Smooth muscle cell (in vitro differentiated cells): ENCODE measurements around the gene AJAP1. TPM values are rescaled to one million over a fixed set of nuclear protein-coding genes. Genes with fewer than 3 reads are reported as not detected.

ENCODE experiments used
- DNase-seq: peaks from one replicate; lab custom pipeline; 2025; ENCODE audit not compliant: unreplicated experiment; lab: John Stamatoyannopoulos, UW
- H2AFZ ChIP-seq: fragments of 200-600 bp; sonication (generic); 2 replicates; pipeline ENCODE4 v1.6.0; 2016; ENCODE audit warnings: antibody characterized with exemption, low read depth, mild to moderate bottlenecking
- H3F3A ChIP-seq: fragments of 200-600 bp; sonication (generic); 2 replicates; pipeline ENCODE4 v1.6.0; 2017; ENCODE audit warnings: antibody characterized with exemption, low read depth
- H3K27ac ChIP-seq: fragments of 200-600 bp; sonication (generic); 2 replicates; pipeline ENCODE4 v1.5.1; 2016; ENCODE audit warnings: low read depth, mild to moderate bottlenecking
- H3K27me3 ChIP-seq: fragments of 200-600 bp; sonication (generic); 2 replicates; pipeline ENCODE4 v1.6.1; 2016; ENCODE audit warnings: low read depth, mild to moderate bottlenecking
- H3K36me3 ChIP-seq: fragments of 200-600 bp; sonication (generic); 2 replicates; pipeline ENCODE4 v1.5.1; 2016; ENCODE audit warnings: low read depth
- H3K4me1 ChIP-seq: fragments of 200-600 bp; sonication (generic); 2 replicates; pipeline ENCODE4 v1.5.1; 2016; ENCODE audit warnings: low read depth
- H3K4me2 ChIP-seq: fragments of 200-600 bp; sonication (generic); 2 replicates; pipeline ENCODE4 v1.6.0; 2016; ENCODE audit warnings: mild to moderate bottlenecking
- H3K4me3 ChIP-seq: fragments of 200-600 bp; sonication (generic); 2 replicates; pipeline ENCODE4 v1.5.1; 2016; ENCODE audit warnings: mild to moderate bottlenecking
- H3K79me2 ChIP-seq: fragments of 200-600 bp; sonication (generic); 2 replicates; pipeline ENCODE4 v1.6.0; 2016; ENCODE audit warnings: low read depth, mild to moderate bottlenecking
- H3K9ac ChIP-seq: fragments of 200-600 bp; sonication (generic); 2 replicates; pipeline ENCODE4 v1.6.0; 2016; ENCODE audit warnings: low read depth
- H3K9me3 ChIP-seq: fragments of 200-600 bp; sonication (generic); replicated peaks from 2 replicates; pipeline ENCODE4 v1.5.1; 2016; ENCODE audit warnings: low read depth
- H4K20me1 ChIP-seq: fragments of 200-600 bp; sonication (generic); 2 replicates; pipeline ENCODE4 v1.6.0; 2016; ENCODE audit warnings: low read depth
- WGBS: methylation state at CpG from one replicate; pipeline ENCODE4 v1.1.7; 2016; ENCODE audit warnings: low lambda C conversion rate; 5-methylcytosine and 5-hydroxymethylcytosine counted together
- polyA plus RNA-seq: library from polyadenylated mRNA; unstranded; fragments of >200 nt; fragmentation: Nextera tagmentation; extraction: Ambion mirVana; gene quantifications from 2 replicates; pipeline ENCODE4 v1.2.1, GENCODE V29; 2016
- total RNA-seq: library from RNA; depleted of rRNA; stranded (reverse); fragments of >200 nt; gene quantifications from 2 replicates; pipeline ENCODE4 v1.2.3, GENCODE V29; 2014
- TF ChIP-seq, protein P1 (sequence below): fragments of 200-600 bp; sonication (generic); IDR thresholded peaks from 2 replicates; pipeline ENCODE4 v1.5.1; 2017; ENCODE audit warnings: borderline replicate concordance, mild to moderate bottlenecking, antibody characterized with exemption; ENCODE audit not compliant: insufficient read depth, poor library complexity, severe bottlenecking

Gene AJAP1
- total and polyA plus RNA-seq, 2 experiments from 2014 or later: 0.10 to 0.58 TPM

GRCh38 chr1:4675454-4676186, 21.2 kb downstream of the AJAP1 start:
- Histone ChIP-seq H3K4me3 (no peak overlapping the region), H3K79me2 (no peaks in the 10 kb centered on the region), H3K9me3 (no peaks in the 10 kb centered on the region), H3K36me3 (no peaks in the 10 kb centered on the region), H3F3A (no peaks in the 10 kb centered on the region), H3K27ac (no peak overlapping the region), H3K27me3 (no peaks in the 10 kb centered on the region), H3K4me1 (no peaks in the 10 kb centered on the region), H3K4me2 (no peak overlapping the region), H2AFZ (no peak overlapping the region), H4K20me1 (no peaks in the 10 kb centered on the region), H3K9ac (no peak overlapping the region)
- DNase-seq: no peak
- TF ChIP-seq, protein P1, sequence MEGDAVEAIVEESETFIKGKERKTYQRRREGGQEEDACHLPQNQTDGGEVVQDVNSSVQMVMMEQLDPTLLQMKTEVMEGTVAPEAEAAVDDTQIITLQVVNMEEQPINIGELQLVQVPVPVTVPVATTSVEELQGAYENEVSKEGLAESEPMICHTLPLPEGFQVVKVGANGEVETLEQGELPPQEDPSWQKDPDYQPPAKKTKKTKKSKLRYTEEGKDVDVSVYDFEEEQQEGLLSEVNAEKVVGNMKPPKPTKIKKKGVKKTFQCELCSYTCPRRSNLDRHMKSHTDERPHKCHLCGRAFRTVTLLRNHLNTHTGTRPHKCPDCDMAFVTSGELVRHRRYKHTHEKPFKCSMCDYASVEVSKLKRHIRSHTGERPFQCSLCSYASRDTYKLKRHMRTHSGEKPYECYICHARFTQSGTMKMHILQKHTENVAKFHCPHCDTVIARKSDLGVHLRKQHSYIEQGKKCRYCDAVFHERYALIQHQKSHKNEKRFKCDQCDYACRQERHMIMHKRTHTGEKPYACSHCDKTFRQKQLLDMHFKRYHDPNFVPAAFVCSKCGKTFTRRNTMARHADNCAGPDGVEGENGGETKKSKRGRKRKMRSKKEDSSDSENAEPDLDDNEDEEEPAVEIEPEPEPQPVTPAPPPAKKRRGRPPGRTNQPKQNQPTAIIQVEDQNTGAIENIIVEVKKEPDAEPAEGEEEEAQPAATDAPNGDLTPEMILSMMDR: no peak
- 85% methylated on average over 21 of the region's 21 CpGs for WGBS

GRCh38 chr1:4676253-4676652, 21.8 kb downstream of the AJAP1 start:
- no peak overlapping the region for H3K4me2 ChIP-seq
- H2AFZ ChIP-seq: no peak overlapping the region
- no peaks in the 10 kb centered on the region for H3K36me3 ChIP-seq
- H3K4me3 ChIP-seq: no peak overlapping the region
- H3K4me1 ChIP-seq: no peaks in the 10 kb centered on the region
- 88% methylated on average over 9 of the region's 9 CpGs for WGBS
- DNase-seq: no peak
- no peaks in the 10 kb centered on the region for H3F3A ChIP-seq
- TF ChIP-seq, protein P1: no peak
- H3K27ac ChIP-seq: no peak overlapping the region
- no peak overlapping the region for H3K9ac ChIP-seq
- H4K20me1 ChIP-seq: no peaks in the 10 kb centered on the region
- H3K27me3 ChIP-seq: no peaks in the 10 kb centered on the region
- no peaks in the 10 kb centered on the region for H3K9me3 ChIP-seq
- H3K79me2 ChIP-seq: no peaks in the 10 kb centered on the region

- no peak overlapping the region for H2AFZ ChIP-seq
- H3K9me3 ChIP-seq: no peaks in the 10 kb centered on the region
- 86% methylated on average over 7 of the region's 7 CpGs for WGBS
Measured at GRCh38 chr1:4677608-4678007, 23.2 kb downstream of the AJAP1 start.

More at GRCh38 chr1:4677608-4678007, 23.2 kb downstream of the AJAP1 start:
- Histone ChIP-seq H3K36me3 (no peaks in the 10 kb centered on the region), H3K79me2 (no peaks in the 10 kb centered on the region), H3K4me1 (no peaks in the 10 kb centered on the region), H3K27me3 (no peaks in the 10 kb centered on the region), H4K20me1 (no peaks in the 10 kb centered on the region), H3K27ac (no peak overlapping the region), H3K9ac (no peak overlapping the region), H3K4me3 (no peak overlapping the region), H3K4me2 (no peak overlapping the region), H3F3A (no peaks in the 10 kb centered on the region)
- TF ChIP-seq, protein P1: no peak
- no peak for DNase-seq
